ENCODE measurements around the gene DNM3. TPM values are rescaled to one million over a fixed set of nuclear protein-coding genes. Genes with fewer than 3 reads are reported as not detected.

DNM3 gene
- total and polyA plus RNA-seq, 2 of the 8 experiments (the other 6 are each of a cell fraction or from before 2014, with no cell fraction given) = 2.0 to 8.5 TPM

DNA sequence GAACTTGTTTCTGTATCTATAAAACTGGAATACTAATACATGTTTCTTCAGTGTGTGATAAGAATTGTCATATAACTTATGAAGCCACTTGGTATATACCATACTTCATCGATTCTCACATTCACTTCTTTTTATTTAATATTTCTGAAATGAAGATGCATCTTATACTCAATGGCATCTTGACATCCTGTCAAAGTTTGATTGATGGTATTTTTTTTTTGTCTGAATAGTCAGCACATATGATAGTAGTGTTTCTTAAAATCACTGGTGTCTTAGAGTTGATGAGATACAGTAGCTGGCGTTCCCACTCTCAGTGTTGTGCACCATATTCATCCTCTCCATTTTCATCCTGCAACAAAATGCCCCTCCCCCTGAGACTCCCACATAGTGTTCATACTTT, 544.7 kb downstream of the DNM3 start (continued):
- TF ChIP-seq, protein P1, sequence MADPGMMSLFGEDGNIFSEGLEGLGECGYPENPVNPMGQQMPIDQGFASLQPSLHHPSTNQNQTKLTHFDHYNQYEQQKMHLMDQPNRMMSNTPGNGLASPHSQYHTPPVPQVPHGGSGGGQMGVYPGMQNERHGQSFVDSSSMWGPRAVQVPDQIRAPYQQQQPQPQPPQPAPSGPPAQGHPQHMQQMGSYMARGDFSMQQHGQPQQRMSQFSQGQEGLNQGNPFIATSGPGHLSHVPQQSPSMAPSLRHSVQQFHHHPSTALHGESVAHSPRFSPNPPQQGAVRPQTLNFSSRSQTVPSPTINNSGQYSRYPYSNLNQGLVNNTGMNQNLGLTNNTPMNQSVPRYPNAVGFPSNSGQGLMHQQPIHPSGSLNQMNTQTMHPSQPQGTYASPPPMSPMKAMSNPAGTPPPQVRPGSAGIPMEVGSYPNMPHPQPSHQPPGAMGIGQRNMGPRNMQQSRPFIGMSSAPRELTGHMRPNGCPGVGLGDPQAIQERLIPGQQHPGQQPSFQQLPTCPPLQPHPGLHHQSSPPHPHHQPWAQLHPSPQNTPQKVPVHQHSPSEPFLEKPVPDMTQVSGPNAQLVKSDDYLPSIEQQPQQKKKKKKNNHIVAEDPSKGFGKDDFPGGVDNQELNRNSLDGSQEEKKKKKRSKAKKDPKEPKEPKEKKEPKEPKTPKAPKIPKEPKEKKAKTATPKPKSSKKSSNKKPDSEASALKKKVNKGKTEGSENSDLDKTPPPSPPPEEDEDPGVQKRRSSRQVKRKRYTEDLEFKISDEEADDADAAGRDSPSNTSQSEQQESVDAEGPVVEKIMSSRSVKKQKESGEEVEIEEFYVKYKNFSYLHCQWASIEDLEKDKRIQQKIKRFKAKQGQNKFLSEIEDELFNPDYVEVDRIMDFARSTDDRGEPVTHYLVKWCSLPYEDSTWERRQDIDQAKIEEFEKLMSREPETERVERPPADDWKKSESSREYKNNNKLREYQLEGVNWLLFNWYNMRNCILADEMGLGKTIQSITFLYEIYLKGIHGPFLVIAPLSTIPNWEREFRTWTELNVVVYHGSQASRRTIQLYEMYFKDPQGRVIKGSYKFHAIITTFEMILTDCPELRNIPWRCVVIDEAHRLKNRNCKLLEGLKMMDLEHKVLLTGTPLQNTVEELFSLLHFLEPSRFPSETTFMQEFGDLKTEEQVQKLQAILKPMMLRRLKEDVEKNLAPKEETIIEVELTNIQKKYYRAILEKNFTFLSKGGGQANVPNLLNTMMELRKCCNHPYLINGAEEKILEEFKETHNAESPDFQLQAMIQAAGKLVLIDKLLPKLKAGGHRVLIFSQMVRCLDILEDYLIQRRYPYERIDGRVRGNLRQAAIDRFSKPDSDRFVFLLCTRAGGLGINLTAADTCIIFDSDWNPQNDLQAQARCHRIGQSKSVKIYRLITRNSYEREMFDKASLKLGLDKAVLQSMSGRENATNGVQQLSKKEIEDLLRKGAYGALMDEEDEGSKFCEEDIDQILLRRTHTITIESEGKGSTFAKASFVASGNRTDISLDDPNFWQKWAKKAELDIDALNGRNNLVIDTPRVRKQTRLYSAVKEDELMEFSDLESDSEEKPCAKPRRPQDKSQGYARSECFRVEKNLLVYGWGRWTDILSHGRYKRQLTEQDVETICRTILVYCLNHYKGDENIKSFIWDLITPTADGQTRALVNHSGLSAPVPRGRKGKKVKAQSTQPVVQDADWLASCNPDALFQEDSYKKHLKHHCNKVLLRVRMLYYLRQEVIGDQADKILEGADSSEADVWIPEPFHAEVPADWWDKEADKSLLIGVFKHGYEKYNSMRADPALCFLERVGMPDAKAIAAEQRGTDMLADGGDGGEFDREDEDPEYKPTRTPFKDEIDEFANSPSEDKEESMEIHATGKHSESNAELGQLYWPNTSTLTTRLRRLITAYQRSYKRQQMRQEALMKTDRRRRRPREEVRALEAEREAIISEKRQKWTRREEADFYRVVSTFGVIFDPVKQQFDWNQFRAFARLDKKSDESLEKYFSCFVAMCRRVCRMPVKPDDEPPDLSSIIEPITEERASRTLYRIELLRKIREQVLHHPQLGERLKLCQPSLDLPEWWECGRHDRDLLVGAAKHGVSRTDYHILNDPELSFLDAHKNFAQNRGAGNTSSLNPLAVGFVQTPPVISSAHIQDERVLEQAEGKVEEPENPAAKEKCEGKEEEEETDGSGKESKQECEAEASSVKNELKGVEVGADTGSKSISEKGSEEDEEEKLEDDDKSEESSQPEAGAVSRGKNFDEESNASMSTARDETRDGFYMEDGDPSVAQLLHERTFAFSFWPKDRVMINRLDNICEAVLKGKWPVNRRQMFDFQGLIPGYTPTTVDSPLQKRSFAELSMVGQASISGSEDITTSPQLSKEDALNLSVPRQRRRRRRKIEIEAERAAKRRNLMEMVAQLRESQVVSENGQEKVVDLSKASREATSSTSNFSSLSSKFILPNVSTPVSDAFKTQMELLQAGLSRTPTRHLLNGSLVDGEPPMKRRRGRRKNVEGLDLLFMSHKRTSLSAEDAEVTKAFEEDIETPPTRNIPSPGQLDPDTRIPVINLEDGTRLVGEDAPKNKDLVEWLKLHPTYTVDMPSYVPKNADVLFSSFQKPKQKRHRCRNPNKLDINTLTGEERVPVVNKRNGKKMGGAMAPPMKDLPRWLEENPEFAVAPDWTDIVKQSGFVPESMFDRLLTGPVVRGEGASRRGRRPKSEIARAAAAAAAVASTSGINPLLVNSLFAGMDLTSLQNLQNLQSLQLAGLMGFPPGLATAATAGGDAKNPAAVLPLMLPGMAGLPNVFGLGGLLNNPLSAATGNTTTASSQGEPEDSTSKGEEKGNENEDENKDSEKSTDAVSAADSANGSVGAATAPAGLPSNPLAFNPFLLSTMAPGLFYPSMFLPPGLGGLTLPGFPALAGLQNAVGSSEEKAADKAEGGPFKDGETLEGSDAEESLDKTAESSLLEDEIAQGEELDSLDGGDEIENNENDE (IDR thresholded peaks at IDR 0.05; ENCODE audit: insufficient replicate concordance, low read length) = no peak
- TF ChIP-seq KDM4A (IDR thresholded peaks at IDR 0.05; ENCODE audit: low read depth, low read length, severe bottlenecking) = no peak
- TF ChIP-seq EP300 (IDR thresholded peaks at IDR 0.05; ENCODE audit: borderline replicate concordance in 1 of 2, low read depth in 2 of 2, low read length in 2 of 2) = no peak
- TF ChIP-seq SIRT6 (IDR thresholded peaks at IDR 0.05; ENCODE audit: low read length) = no peak
- no peak for TF ChIP-seq RNF2 (IDR thresholded peaks at IDR 0.05; ENCODE audit: borderline replicate concordance, low read depth, low read length, missing control alignments, poor library complexity, severe bottlenecking)

Measured in H1 (cell line).